Endothelial cell of umbilical vein (primary cell): ENCODE results near the gene BCL7A. TPM values are rescaled to one million over a fixed set of nuclear protein-coding genes. Genes with fewer than 3 reads are reported as not detected.

Experiments
- BruUV-seq: library from RNA; stranded (reverse); fragments of 400-500 nt; replicated peaks from 2 replicates; lab custom pipeline; 2021; lab: Mats Ljungman, UMichigan
- CTCF ChIA-PET: fragments of 300-600, 350-600 bp; sonication (Branson Sonifier 250); formaldehyde crosslinking; loops from one replicate; lab custom pipeline; 2021; ENCODE audit warnings: antibody characterized with exemption, inconsistent platforms; lab: Charles Lee
- POLR2A ChIA-PET: fragments of 300-600, 350-600 bp; sonication (Branson Sonifier 250); formaldehyde crosslinking; loops from one replicate; lab custom pipeline; 2021; ENCODE audit warnings: antibody characterized with exemption, inconsistent platforms; lab: Charles Lee
- DNase-seq: peaks from one replicate; pipeline ENCODE4 v3.0.0-alpha.2; 2011; ENCODE audit warnings: low read depth, low spot score
- FAIRE-seq: peaks from 2 replicates; lab custom pipeline; 2011; peaks lifted over from hg19 to GRCh38; lab: Jason Lieb, UNC
- H2AFZ ChIP-seq: 2 replicates; pipeline ENCODE4 v1.6.0; 2012; ENCODE audit warnings: low read depth, low read length, control low read depth, inconsistent platforms
- H3K27ac ChIP-seq: 2 replicates; pipeline ENCODE4 v1.5.1; 2011; ENCODE audit warnings: low read depth, mild to moderate bottlenecking, control low read depth, low read length, moderate library complexity; ENCODE audit not compliant: insufficient read depth
- H3K27me3 ChIP-seq, 2 experiments: 2 replicates each; pipeline versions ENCODE4 v1.6.0 to v1.6.1; 2011; ENCODE audit warnings: low read length in 2 of 2, mixed read lengths in 1 of 2; ENCODE audit not compliant: control insufficient read depth in 2 of 2, insufficient read depth in 2 of 2
- H3K36me3 ChIP-seq, 2 experiments: 2 replicates in 1 of 2; 3 replicates in 1 of 2; pipeline ENCODE4 v1.5.1; 2011; ENCODE audit warnings: low read length in 2 of 2, mild to moderate bottlenecking in 1 of 2, moderate library complexity in 1 of 2; ENCODE audit not compliant: control insufficient read depth in 2 of 2, insufficient read depth in 2 of 2; ENCODE audit errors: extremely low read depth in 1 of 2
- H3K4me1 ChIP-seq: 3 replicates; pipeline ENCODE4 v1.5.1; 2011; ENCODE audit warnings: mild to moderate bottlenecking, low read length; ENCODE audit not compliant: control insufficient read depth, insufficient read depth; ENCODE audit errors: extremely low read depth
- H3K4me2 ChIP-seq: 2 replicates; pipeline ENCODE4 v1.6.1; 2011; ENCODE audit warnings: low read length, control low read depth, mixed read lengths; ENCODE audit not compliant: insufficient read depth
- H3K4me3 ChIP-seq, 3 experiments: fragments of 200-600 bp in 1 of 3; sonication (generic), shearing (Covaris generic) in 1 of 3; replicated peaks in 1 of 3; 2 replicates each; pipeline ENCODE4 v1.5.1; 2011 to 2016; ENCODE audit warnings: control low read depth in 3 of 3, low read length in 3 of 3, mild to moderate bottlenecking in 2 of 3, inconsistent platforms in 1 of 3, low read depth in 1 of 3, moderate library complexity in 1 of 3; ENCODE audit not compliant: insufficient read depth in 1 of 3
- H3K79me2 ChIP-seq: 2 replicates; pipeline ENCODE4 v1.6.0; 2012; ENCODE audit warnings: low read length, inconsistent platforms; ENCODE audit not compliant: control insufficient read depth, insufficient read depth
- H3K9ac ChIP-seq: replicated peaks from 2 replicates; pipeline ENCODE3; 2011; ENCODE audit warnings: low read length, control low read depth; ENCODE audit not compliant: insufficient read depth; ENCODE audit errors: extremely low read depth
- H3K9me1 ChIP-seq: replicated peaks from 3 replicates; pipeline ENCODE4 v1.6.0; 2011; ENCODE audit warnings: mild to moderate bottlenecking, low read length; ENCODE audit not compliant: control insufficient read depth, insufficient read depth; ENCODE audit errors: extremely low read depth
- H3K9me3 ChIP-seq: replicated peaks from 2 replicates; pipeline ENCODE4 v1.5.1; 2012; ENCODE audit warnings: low read length, inconsistent platforms; ENCODE audit not compliant: control insufficient read depth, insufficient read depth
- H4K20me1 ChIP-seq: replicated peaks from 2 replicates; pipeline ENCODE3; 2011; ENCODE audit warnings: mild to moderate bottlenecking, low read length; ENCODE audit not compliant: control insufficient read depth, insufficient read depth; ENCODE audit errors: extremely low read depth
- CTCF ChIP-seq, 2 donors: IDR thresholded peaks; 1 replicate in 1 of 2; 2 replicates in 1 of 2; pipeline ENCODE4 v1.5.1; 2011; ENCODE audit warnings: low read length in 2 of 2, mild to moderate bottlenecking in 2 of 2, moderate library complexity in 2 of 2, control low read depth in 1 of 2, inconsistent platforms in 1 of 2, low read depth in 1 of 2; ENCODE audit not compliant: insufficient read depth in 1 of 2; ENCODE audit errors: extremely low read depth in 1 of 2
- EZH2 ChIP-seq: IDR thresholded peaks from 2 replicates; pipeline ENCODE4 v1.6.1; 2012; ENCODE audit warnings: borderline replicate concordance, low read depth, mild to moderate bottlenecking, moderate library complexity, low read length, inconsistent platforms; ENCODE audit not compliant: severe bottlenecking
- FOS ChIP-seq: IDR thresholded peaks from 2 replicates; pipeline ENCODE4 v1.6.1; 2011; ENCODE audit warnings: mild to moderate bottlenecking, low read length, moderate library complexity, borderline replicate concordance; ENCODE audit not compliant: insufficient read depth
- GATA2 ChIP-seq: IDR thresholded peaks from 2 replicates; pipeline ENCODE4 v1.7.0; 2011; ENCODE audit warnings: low read depth, mild to moderate bottlenecking, moderate library complexity, mixed read lengths, low read length; ENCODE audit not compliant: insufficient read length, insufficient read depth
- JUN ChIP-seq: IDR thresholded peaks from 2 replicates; pipeline ENCODE4 v1.6.1; 2011; ENCODE audit warnings: borderline replicate concordance, low read depth; ENCODE audit not compliant: insufficient read length, insufficient read depth
- MAX ChIP-seq: IDR thresholded peaks from 2 replicates; pipeline ENCODE4 v1.6.1; 2011; ENCODE audit not compliant: insufficient read depth, insufficient read length
- MYC ChIP-seq: IDR thresholded peaks from one replicate; pipeline ENCODE4 v1.6.1; 2011; ENCODE audit warnings: mild to moderate bottlenecking, low read depth, low read length
- POLR2A ChIP-seq: IDR thresholded peaks from 2 replicates; pipeline ENCODE4 v1.6.1; 2012; ENCODE audit warnings: low read depth, mild to moderate bottlenecking, control low read depth, low read length
- POLR2AphosphoS5 ChIP-seq: IDR thresholded peaks from 2 replicates; pipeline ENCODE4 v1.6.1; 2012; ENCODE audit warnings: low read depth, mild to moderate bottlenecking, control low read depth, low read length, moderate library complexity; ENCODE audit not compliant: insufficient read depth
- dilution Hi-C: fragments of 300-500 bp; cut with MboI; formaldehyde crosslinking; loops from one replicate; pipeline ENCODE4 v1.15.0; 2019; ENCODE audit warnings: low sequenced_read_pairs; ENCODE audit not compliant: extremely low pct_ligation_motif_present
- intact Hi-C: fragments of 100-400 bp; cut with micrococcal nuclease; formaldehyde crosslinking; loops from one replicate; pipeline ENCODE4 v1.10.0; 2022
- polyA plus RNA-seq, 4 experiments: library from polyadenylated mRNA; depleted of rRNA in 3 of 4; stranded (reverse) in 3 of 4; unstranded in 1 of 4; fragments of >200 nt; gene quantifications; 2 replicates each; pipeline versions ENCODE4 v1.2.1 to v1.2.3, GENCODE V29; 2011 to 2012; ENCODE audit warnings: missing spikeins in 1 of 4
- total RNA-seq: library from RNA; stranded (reverse); gene quantifications from 2 replicates; pipeline ENCODE4 v1.2.3, GENCODE V29; 2021

The BCL7A gene
- total and polyA plus RNA-seq, 2 donors (not counting 3 experiments of a cell fraction or from before 2014, with no cell fraction given) = 9.7 to 11.1 TPM

GRCh38 chr12:122020795-122021192, 890 bp upstream of the BCL7A start:
- no peak for TF ChIP-seq CTCF (IDR thresholded peaks at IDR 0.05; ENCODE audit: extremely low read depth in 1 of 2, insufficient read depth in 1 of 2, low read depth in 1 of 2, low read length in 2 of 2)
- TF ChIP-seq FOS = no peak
- TF ChIP-seq JUN = no peak
- TF ChIP-seq EZH2 = no peak
- TF ChIP-seq MAX = no peak
- TF ChIP-seq GATA2 = no peak
- TF ChIP-seq MYC = no peak
- no peak for TF ChIP-seq POLR2AphosphoS5
- no peak for TF ChIP-seq POLR2A
- dilution Hi-C loops (no loop called here), intact Hi-C loops (loop anchor here (5.0 kb wide), 1 partner anchor 57 kb away; the partner anchor contains the start of gene MLXIP)
- no peaks in the 10 kb centered on the region for H3K9me1 ChIP-seq
- no peak overlapping the region for H3K27ac ChIP-seq
- H3K4me2 ChIP-seq = peak overlapping the region; percentile 77
- no peaks in the 10 kb centered on the region for H3K36me3 ChIP-seq
- ChIA-PET CTCF (interaction anchor here (1.0 to 3.2 kb wide), 5 partner anchors 29 to 104 kb away, joined by 3 to 21 read pairs (median 7); partner anchors contain the start of gene CFAP251), POLR2A (no interaction called here)
- no peak overlapping the region for H3K9ac ChIP-seq
- H4K20me1 ChIP-seq = no peaks in the 10 kb centered on the region
- H3K4me3 ChIP-seq = peak overlapping the region in 1 of 3 experiments; percentile 49
- no peak for DNase-seq
- no TSS peak for BruUV-seq
- peaks cover 19% of the 10 kb centered on the region for H3K4me1 ChIP-seq
- no peak for FAIRE-seq
- peak overlapping the region; percentile 61 for H2AFZ ChIP-seq
- H3K79me2 ChIP-seq = peaks cover 10% of the 10 kb centered on the region
- no peaks in the 10 kb centered on the region for H3K27me3 ChIP-seq
- H3K9me3 ChIP-seq = no peaks in the 10 kb centered on the region
